ENCODE data around the gene GATAD2B.
"Not testable (repeated sequence)": the region's sequence is repeated elsewhere in the genome, so short reads cannot be mapped to it uniquely, and the experiment has no call there.

GATAD2B gene

DNA sequence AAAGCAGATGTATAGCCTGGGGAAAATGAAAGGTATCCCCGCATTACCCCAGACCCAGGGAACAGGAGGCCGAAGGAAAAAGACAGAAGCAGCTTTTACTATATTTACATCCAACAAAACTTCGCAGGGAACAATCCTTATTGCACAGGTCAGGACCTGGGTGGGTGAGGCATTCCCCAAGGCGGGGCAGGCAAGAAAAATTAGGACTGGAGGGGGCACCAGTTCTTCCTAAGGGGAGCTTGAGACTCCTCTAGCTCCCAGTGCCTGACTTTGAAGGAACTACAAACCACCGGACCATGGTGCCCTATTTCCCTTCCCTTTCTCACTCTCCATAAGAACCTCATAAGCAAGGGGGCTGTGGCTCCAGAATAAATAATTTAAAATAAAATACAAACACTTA is 6.7 kb upstream of the GATAD2B start:
- no peak for DNase-seq

DNA sequence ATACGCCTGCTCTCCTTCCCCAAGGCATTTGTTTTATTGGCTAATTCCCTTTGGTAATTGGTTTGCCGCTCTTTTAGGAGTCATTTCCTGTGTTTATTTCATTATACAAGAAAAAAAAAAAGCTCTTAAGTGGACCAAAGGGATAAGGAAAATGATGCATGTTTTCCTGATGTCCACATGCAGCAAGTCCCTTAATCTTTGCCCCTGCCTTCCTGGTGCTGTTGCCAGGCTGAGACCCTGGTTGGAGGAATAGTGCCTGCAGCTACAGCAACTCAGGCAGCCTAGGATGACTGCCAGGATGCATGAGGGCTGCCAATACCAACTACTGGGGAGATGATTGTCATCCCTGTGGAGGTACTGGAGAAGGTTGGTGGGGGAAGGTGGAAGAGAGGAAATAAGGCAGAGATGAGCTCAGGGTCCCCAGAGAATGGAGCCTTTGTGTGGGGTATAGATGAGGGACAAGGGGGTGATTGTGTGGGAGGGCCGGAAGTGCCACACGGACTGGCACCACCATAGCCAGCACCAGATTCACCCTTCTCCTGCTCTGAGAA is 6.1 kb upstream of the GATAD2B start:
- DNase-seq: no peak

DNA sequence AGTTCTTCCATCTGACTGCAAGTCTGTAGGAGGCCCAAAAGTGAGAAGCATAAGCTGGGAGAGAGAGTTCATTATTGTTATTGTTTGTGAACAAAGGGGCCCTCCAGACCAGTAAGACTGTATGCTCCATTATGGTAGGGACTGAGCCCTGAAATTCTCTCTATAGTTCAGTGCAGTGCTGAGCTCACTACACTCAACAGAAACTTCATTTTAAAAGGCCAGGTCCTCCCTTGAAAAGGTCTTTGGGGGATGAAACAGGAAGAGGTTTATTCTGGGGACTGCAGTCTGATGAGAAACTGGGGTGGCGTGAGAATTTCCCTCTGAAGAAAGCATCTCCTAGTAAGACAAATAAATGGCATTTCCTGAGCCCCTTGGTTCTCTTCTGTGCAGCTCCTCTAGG is 5.5 kb upstream of the GATAD2B start:
- no peak for DNase-seq

DNA sequence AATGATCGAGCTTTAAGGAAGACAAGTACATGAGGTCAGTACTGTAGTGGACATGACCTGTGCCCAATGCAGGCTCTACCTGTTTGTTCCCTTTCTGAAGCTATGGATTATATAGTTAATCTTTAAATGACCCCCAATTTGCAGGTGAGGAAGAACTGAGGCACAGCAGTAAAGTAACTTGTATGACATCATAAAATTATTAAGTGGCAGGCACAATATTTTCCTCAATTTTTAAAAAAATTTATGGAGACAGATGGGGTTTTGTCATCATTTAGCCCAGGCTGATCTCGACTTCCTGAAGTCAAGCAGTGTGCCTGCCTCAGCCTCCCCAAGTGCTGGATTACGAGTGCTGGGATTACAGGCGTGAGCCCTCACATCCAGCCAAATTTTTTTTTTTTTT is 3.6 kb upstream of the GATAD2B start:
- DNase-seq: no peak

DNA sequence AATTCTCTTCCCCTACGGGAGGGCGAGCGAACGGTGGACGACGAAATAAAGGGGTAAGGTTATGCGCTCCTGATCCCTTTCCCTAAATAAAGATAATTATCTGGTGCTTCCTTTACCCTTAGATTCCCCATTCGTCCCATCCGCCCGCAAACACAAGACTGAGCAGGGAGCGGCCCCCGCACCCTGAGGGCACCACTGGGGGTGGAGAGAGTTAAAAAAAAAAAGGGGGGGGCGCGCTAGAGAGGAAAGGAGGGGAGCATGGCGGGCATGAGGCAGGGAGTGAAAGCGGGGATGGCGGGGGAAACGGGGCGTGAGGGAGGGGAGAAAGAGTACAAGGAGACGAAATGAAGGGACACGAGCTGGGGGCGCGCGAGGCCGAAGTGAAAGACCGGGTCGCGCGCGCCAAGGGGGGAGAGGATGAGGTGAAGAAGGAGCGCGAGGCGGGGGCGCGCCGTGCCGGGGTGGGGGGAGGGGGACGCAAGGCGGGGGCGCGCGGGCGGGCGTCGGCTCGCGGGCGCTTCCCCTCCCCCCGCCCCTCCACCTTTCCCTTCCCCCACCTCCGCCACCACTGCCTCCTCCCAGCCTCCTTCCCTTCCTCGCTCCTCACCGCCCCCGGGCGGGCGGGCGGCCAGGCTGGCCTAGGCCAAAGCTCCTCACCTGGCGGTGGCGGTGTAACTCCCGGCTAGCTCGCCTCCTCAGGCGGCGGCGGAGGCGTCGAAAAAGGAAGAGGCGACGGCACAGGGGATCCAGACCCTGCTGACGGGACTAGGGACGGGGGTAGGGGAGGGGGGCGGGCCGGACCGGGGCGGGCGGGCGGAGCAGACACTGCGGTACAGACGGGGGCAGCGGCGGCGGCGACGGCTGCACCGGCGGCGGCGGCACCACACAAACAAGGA is 448 bp downstream of the GATAD2B start:
- peak; percentile 56 for DNase-seq

DNA sequence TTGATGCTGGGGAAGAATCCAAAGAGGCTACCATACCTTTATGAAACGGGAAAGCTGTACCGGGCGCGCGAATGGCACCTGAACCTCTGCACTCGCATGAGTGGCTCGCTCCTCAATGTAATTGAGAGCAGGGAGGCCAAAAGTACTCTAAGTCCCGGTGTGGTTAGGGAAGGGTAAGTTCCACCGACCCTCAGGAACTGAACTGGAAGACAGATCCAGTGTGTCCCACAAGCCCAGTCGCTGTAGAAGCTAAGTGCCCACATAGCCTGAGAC is 1.0 kb downstream of the GATAD2B start:
- DNase-seq: peak; percentile 30

DNA sequence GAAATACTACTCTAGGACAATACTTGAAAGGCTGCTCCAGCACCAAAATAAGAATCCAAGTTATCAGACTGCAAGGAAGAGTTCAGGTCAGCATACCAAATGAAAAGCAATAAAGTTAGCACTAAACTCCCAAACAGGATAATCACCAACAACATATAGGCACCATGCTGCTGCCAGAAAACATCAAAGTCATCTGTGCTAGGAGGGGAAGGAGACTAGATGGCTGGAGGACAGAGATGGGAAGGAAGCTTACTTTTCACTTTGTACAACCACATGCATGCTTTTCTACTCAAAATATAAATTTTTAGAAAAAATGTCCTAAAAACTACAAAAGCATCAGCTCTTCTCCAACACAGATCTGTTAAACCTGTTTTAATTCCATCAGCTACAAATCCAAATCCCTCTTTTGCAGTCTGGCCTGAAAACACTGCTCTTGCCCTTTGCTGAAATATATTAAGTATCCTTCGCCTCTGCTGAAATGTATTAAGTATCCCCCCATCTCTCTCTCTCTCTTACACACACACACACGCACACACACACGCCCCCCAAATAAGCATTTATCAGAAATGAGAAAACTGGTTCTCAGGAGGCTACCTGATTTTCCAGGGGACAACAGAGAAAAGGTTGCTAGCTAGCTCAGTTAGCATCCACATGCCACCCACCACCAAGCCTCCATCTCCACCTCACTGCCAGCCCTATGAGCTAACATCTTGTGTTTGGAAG is 1.5 kb downstream of the GATAD2B start:
- DNase-seq: no peak

DNA sequence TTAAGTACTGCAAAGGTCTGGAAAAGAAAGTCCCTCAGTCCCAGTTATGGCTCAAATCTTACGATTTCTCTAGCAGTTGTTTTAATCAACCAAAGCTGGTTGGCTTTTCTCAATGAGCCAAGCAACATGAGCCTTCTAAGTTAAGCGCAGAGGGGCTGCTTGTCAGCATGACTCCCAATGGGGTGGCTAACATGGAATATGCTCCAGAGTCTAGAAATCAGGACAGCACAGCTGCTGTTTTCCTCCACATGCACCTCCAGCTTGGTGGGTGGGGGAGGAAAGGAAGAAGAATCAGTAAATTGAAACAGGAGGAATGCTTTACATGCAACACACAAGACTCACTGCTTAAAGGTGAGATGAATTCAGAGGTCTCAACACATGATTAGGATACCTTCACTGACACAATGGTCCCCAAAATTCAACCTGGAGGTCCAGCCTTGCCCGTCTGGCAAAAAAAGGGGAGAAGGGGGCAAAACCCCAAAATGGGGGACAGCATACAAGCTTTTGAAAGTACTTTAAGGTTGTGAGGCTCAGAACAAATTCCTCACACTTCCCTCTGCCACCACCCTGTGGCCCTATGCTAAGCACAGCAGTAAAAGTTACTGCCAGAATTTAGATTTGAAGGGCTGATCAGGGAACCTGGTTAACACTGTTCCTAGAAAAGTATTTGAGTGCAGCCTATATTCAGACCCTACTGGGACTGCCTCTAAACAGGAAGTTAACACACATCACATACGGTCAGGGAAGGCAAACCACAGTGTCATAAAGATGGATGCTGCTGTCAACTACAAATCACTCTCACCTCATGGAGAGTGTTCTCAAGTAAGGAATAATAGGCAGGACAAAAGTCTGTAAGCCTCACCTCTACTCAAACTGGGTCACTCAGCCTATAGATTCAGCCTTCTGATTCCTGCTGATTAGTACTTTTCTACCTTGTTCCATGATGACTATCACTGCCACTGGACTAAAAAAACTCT is 2.6 kb downstream of the GATAD2B start:
- DNase-seq: peak; percentile 72

DNA sequence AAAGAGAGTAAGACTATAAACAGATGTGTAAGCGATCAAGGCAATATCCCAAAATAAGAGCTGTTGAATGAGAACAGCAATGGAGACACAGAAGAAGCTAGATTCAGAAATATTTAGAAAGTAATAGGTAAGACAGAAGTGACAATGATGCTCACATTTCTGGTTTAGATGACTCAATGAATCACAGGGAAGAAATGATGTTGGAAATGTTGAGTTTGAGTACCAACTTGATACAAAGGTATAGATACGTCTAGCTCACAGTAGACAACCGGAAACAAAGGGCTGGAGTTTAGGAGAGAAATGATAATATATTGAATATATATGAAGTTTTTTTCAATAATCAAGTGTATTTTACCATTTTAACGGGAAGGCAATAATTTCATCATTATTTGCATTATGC is 6.5 kb downstream of the GATAD2B start:
- DNase-seq: no peak

DNA sequence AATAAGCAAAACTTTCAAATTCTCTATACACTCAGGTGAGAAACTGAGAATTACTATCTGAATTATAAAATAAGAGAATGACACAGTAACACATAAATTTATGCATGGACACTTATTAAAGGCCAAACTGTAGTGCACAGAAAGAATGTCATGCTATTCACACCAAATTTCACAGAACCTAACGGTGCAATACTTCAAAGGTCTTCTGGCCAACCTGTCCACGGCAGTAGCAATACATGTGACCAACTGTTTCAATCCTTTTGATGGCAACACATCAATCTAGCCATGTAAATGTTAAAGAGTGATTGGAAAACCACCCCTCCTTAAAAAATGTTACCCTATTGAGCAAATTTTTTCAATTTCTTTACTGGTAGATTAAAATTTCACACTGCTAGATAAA is 10.4 kb downstream of the GATAD2B start:
- no peak for DNase-seq

DNA sequence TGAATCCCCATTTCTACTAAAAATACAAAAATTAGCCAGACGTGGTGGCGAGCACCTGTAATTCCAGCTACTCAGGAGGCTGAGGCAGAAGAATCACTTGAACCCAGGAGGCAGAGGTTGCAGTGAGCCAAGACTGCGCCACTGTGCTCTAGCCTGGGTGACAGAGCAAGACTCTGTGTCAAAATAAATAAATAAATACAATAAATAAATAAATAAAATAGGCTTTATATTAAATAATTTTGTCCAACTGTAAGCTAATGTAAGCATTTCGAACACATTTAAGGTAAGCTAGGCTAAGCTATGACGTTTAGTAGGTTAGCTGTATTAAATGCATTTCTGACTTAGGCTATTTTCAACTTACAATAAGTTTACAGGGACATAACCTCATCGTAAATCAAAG is 12.2 kb downstream of the GATAD2B start:
- DNase-seq: not testable (repeated sequence)

DNA sequence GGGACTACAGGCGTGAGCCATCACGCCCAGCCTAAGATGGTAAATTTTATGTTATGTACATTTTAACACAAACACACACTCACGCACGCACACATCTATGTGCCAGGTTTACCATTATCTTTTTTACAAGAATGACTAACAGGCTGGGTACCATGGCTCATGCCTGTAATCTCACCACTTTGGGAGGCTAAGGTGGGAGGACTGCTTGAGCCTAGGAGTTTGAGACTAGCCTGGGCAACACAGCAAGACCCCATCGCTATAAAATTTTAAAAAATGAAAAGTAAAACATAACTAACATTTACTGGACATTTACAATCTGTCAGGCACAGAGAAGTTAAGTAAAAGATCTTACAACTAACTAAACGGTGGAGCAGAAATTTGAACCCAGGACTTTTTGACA is 14.7 kb downstream of the GATAD2B start:
- DNase-seq: no peak

DNA sequence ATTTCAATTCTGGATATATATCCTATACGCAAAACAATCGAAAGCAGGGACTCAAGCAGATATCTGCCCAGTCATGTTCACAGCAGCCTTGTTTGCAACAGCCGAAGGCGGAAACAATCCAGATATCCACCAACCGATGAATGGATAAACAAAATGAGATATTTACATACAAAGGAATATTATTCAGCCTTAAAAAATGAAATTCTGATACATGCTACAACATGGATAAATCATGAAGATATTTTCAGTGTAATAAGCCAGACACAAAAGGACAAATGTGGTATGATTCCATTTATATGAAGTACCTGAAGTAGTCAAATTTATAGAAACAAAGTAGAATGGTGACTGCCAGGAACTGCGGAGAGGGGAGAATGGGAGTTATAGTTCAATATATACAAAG is 15.6 kb downstream of the GATAD2B start:
- no peak for DNase-seq

DNA sequence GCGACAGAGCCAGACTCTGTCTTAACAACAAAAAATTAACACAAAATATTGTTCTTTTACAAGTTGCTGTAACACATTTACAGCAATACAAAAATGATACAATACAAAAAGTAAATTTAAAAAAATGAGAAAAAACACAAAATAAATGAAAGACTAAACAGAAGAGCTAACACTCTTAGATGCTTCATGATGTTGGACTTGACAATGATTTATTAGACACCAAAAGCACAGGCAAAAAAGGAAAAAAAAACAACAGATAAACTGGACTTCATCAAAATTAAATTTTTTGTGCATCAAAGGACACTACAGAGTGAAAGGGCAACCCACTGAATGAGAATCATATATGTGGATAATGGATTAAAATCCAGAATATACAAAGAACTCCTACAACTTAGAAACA is 16.4 kb downstream of the GATAD2B start:
- DNase-seq: no peak

DNA sequence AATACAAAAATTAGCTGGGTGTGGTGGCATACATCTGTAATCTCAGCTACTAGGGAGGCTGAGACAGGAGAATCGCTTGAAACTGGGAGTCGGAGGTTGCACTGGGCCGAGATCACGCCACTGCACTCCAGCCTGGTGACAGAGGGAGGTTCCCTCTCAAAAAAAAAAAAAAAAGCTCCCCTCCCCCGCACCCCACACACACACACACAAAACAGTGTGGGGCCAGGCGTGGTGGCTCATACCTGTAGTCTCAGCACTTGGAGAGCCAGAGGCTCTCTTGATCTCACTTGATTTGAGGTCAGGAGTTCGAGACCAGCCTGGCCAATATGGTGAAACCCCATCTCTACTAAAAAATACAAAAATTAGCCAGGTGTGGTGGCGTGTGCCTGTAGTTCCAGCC is 16.9 kb downstream of the GATAD2B start:
- not testable (repeated sequence) for DNase-seq

DNA sequence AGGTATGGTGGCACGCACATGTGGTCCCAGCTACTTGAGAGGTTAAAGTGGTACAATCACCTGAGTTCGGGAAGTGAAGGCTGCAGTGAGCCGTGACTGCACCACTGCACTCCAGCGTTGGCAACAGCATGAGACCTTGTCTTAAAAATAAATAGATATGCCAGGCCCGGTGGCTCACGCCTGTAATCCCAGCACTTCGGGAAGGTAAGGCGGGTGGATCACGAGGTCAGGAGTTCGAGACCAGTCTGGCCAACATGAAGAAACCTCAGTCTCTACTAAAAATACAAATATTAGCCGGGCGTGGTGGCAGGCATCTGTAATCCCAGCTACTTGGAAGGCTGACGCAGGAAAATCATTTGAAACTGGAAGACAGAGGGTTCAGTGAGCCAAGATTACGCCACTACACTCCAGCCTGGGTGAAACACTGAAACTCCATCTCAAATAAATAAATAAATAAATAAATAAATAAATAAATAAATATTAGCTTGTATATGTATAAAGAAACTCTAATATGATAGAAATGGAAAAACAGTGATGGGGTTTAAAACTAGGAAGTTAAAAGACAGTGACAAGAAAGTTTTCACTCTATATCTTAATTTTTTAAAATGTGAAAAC is 18.8 kb downstream of the GATAD2B start:
- DNase-seq: no peak

DNA sequence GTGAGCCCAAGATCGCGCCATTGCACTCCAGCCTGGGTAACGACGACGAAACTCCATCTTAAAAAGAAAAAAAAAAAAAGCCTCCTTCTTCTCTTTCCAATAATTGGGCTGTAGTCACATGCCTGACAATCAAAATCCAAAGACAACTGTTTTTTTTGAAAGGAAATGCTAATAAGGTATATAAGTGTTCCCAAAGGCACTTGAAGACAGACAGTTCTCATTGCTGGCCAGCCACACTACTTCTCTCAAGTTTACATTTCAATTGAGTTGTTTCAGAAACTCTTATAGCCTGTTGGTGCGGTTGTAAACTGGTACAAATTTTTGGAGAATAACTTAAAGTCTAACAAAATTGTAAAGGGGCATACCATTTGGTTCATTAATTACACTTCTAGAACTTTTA is 23.3 kb downstream of the GATAD2B start:
- no peak for DNase-seq

DNA sequence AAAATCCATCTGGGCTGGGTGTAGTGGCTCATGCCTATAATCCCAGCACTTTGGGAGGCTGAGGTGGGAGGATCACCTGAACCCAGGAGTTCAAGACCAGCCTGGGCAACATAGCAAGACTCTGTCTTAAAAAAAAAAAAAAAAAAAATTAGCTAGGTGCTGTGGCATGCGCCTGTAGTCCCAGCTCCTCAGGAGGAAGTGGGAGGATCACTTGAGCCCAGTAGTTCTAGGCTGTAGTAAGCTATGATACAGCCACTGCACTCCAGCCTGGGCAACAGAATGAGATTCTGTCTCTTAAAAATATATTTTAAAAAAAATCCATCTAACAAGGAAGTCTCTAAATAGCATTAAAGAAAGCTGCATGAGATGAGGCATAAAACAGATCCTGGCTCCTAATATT is 26.9 kb downstream of the GATAD2B start:
- not testable (repeated sequence) for DNase-seq

DNA sequence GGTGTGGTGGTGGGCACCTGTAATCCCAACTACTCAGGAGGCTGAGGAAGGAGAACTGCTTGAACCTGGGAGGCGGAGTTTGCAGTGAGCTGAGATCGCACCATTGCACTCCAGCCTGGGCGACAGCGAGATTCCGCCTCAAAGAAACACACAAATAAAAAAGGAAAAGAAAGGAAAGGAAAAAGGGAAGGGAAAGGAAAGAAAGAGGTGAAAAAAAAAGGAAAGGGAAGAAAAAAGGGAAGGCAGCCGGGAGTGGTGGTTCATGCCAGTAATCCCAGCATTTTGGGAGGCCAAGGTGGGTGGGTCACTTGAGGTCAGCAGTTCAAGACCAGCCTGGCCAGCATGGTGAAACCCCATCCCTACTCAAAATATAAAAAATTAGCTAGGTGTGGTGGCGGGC is 31.7 kb downstream of the GATAD2B start:
- DNase-seq: not testable (repeated sequence)

DNA sequence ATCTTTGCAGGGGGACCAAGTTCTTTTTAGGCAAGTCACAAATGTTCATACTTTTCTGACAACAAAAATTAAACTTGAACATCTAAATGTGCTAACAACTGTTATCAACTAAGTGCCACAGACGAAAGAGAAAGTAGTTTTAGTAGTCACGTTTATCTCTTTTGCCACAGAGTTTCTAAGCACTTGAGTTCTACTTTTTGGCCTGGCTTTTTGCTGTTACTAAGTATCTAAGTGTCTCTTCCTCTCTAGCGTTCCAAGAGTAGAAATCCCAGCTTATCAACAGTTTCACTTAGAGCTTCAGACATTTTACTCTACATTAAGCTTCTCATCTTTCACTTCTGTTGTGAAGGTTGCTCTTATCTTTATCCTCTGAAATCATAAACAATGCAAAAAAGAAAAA is 34.2 kb downstream of the GATAD2B start:
- no peak for DNase-seq

DNA sequence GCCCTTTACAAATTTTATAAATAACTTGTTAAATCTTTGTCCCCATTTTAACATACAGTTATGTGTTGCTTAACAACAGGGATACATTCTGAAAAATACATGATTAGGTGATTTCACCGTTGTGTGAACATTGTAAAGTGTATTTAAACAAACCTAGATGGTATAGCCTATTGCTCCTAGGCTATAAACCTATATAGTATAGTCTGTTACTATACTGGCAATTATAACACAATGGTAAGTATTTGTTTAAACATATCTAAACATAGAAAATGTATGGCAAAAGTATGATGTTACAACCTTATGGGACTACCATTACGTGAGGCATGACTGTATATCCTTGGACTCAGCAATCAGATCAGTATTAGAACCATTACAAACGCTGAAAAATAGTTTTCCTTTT is 36.6 kb downstream of the GATAD2B start:
- no peak for DNase-seq

DNA sequence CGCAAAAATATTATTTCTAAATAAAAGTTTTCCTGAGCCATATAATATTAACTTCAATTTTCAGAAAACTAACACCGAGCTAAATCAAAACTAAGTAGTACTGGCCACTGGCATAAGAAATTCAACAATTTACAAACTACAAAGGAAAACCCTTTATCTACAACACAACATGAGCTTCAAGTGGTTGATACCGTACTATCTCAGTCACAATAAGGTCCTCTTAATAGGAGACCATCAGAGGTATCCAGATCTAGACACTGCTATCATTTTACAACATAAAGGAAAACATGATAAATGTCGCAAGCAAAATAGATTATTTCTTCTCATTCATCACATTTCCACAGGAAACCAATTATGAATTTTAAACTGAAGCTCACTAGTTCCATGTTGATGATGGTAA is 39.5 kb downstream of the GATAD2B start:
- no peak for DNase-seq
